Karpas-422 (cell line): ENCODE results near the gene NLGN1. TPM values are rescaled to one million over a fixed set of nuclear protein-coding genes. Genes with fewer than 3 reads are reported as not detected.
A peak's percentile ranks its signal among the peaks of the same experiment; 100 is the strongest.

Source experiments
- DNase-seq: peaks from one replicate; pipeline ENCODE4 v3.0.0-alpha.2; 2015
- H2AFZ ChIP-seq: fragments of 200-600 bp; sonication (generic); 2 replicates; pipeline ENCODE4 v1.6.1; 2014; ENCODE audit warnings: antibody characterized with exemption, low read length, mixed read lengths
- H3K27ac ChIP-seq: fragments of 200-600 bp; sonication (generic); 2 replicates; pipeline ENCODE4 v1.5.1; 2014; ENCODE audit warnings: mild to moderate bottlenecking, low read length, moderate library complexity
- H3K27me3 ChIP-seq: fragments of 200-600 bp; sonication (generic); 2 replicates; pipeline ENCODE4 v1.6.1; 2014; ENCODE audit warnings: low read length, mixed read lengths
- H3K36me3 ChIP-seq: fragments of 200-600 bp; sonication (generic); 2 replicates; pipeline ENCODE4 v1.6.1; 2014; ENCODE audit warnings: low read length, mixed read lengths; ENCODE audit not compliant: insufficient read depth
- H3K4me1 ChIP-seq: fragments of 200-600 bp; sonication (generic); 2 replicates; pipeline ENCODE4 v1.6.1; 2014; ENCODE audit warnings: mild to moderate bottlenecking, low read length, mixed read lengths
- H3K4me2 ChIP-seq: fragments of 200-600 bp; sonication (generic); 2 replicates; pipeline ENCODE4 v1.6.1; 2014; ENCODE audit warnings: low read length, low read depth, mild to moderate bottlenecking; ENCODE audit not compliant: poor library complexity, severe bottlenecking
- H3K4me3 ChIP-seq: fragments of 200-600 bp; sonication (generic); 2 replicates; pipeline ENCODE4 v1.5.1; 2014; ENCODE audit warnings: mild to moderate bottlenecking, antibody characterized with exemption, low read length, mixed read lengths
- H3K79me2 ChIP-seq: fragments of 200-600 bp; sonication (generic); 2 replicates; pipeline ENCODE4 v1.6.1; 2014; ENCODE audit warnings: mild to moderate bottlenecking, low read length, mixed read lengths
- H3K9ac ChIP-seq: fragments of 200-600 bp; sonication (generic); 2 replicates; pipeline ENCODE4 v1.6.0; 2014; ENCODE audit warnings: low read length
- H3K9me2 ChIP-seq: fragments of 200-600 bp; sonication (generic), shearing (Covaris generic); replicated peaks from 2 replicates; pipeline ENCODE4 v1.6.0; 2014; ENCODE audit warnings: mild to moderate bottlenecking, low read length, moderate library complexity; ENCODE audit not compliant: insufficient read depth
- H3K9me3 ChIP-seq: fragments of 300-700, 200-600 bp; sonication (generic); 2 replicates; pipeline ENCODE4 v1.6.1; 2014; ENCODE audit warnings: low read length, mixed read lengths
- H4K20me1 ChIP-seq: fragments of 200-600 bp; sonication (generic); 2 replicates; pipeline ENCODE4 v1.6.1; 2014; ENCODE audit warnings: mild to moderate bottlenecking, antibody characterized with exemption, low read length, low read depth; ENCODE audit not compliant: insufficient read depth
- total RNA-seq: library from RNA; depleted of rRNA; stranded (reverse); fragments of >200 nt; shearing (Covaris generic); gene quantifications from 2 replicates; pipeline ENCODE4 v1.2.3, GENCODE V29; 2014; ENCODE audit warnings: low replicate concordance

NLGN1 gene
- total RNA-seq, 1 experiment from 2014 or later: not detected

- Histone ChIP-seq H3K9ac (no peak overlapping the region), H3K4me3 (no peak overlapping the region), H4K20me1 (no peaks in the 10 kb centered on the region), H2AFZ (no peak overlapping the region), H3K9me2 (no peaks in the 10 kb centered on the region), H3K27ac (no peak overlapping the region), H3K4me1 (no peaks in the 10 kb centered on the region), H3K79me2 (no peaks in the 10 kb centered on the region), H3K36me3 (no peaks in the 10 kb centered on the region), H3K4me2 (no peak overlapping the region), H3K9me3 (no peaks in the 10 kb centered on the region; the same call in 1 of the 2 replicates), H3K27me3 (no peaks in the 10 kb centered on the region)
- no peak for DNase-seq
These were observed 149.5 kb downstream of the NLGN1 start for GRCh38 chr3:173547070-173547469.

GRCh38 chr3:173548261-173548660 lies 150.7 kb downstream of the NLGN1 start:
- H3K4me2 ChIP-seq: no peak overlapping the region

GRCh38 chr3:173552526-173552925 lies 155.0 kb downstream of the NLGN1 start:
- Histone ChIP-seq H3K4me2 (no peak overlapping the region), H3K27ac (no peak overlapping the region), H4K20me1 (no peaks in the 10 kb centered on the region), H3K79me2 (no peaks in the 10 kb centered on the region), H3K27me3 (no peaks in the 10 kb centered on the region), H3K4me1 (no peaks in the 10 kb centered on the region), H2AFZ (no peak overlapping the region), H3K4me3 (no peak overlapping the region), H3K9ac (no peak overlapping the region), H3K36me3 (no peaks in the 10 kb centered on the region), H3K9me3 (no peaks in the 10 kb centered on the region; the same call in 1 of the 2 replicates), H3K9me2 (no peaks in the 10 kb centered on the region)
- no peak for DNase-seq

More at GRCh38 chr3:173548261-173548660, 150.7 kb downstream of the NLGN1 start:
- Histone ChIP-seq H3K4me3 (no peak overlapping the region), H3K9me2 (no peaks in the 10 kb centered on the region), H3K9me3 (no peaks in the 10 kb centered on the region; the same call in 1 of the 2 replicates), H3K36me3 (no peaks in the 10 kb centered on the region), H4K20me1 (no peaks in the 10 kb centered on the region), H2AFZ (no peak overlapping the region), H3K4me1 (no peaks in the 10 kb centered on the region), H3K27me3 (no peaks in the 10 kb centered on the region), H3K9ac (no peak overlapping the region), H3K27ac (no peak overlapping the region), H3K79me2 (no peaks in the 10 kb centered on the region)
- no peak for DNase-seq

DNA sequence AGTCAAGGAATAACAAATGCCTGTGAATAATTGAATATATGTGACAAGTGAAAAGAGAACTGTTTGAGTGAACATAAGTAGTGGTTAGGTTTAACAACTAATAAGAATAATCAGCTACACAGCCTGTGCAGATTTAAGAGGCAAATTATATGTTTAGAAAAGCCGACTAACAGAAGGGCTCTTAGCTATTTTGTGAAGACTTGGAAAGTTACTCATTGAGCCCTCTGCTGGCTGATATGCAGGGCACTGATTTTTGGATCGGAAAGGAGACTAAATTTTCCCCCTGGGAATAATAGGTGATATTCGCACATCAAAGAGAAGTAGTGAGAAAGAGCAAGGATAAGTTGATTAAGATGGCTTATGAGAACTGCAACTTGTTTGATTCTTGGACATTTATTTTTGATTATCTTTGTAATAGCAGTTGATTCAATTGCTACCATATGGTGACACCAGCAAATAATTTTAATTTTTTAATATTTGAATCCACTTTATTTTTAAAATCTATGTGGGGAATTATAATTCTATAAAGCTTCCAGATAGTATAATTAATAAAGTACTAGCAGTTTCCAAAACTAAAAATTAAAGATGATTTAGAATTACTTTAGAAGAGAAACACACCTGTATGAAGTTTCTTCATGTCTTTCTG lies 156.2 kb downstream of the NLGN1 start:
- DNase-seq: peak; percentile 64
- H3K4me2 ChIP-seq: no peak overlapping the region
- H4K20me1 ChIP-seq: no peaks in the 10 kb centered on the region
- H3K79me2 ChIP-seq: no peaks in the 10 kb centered on the region
- H3K9me2 ChIP-seq: no peaks in the 10 kb centered on the region
- H3K9me3 ChIP-seq: no peaks in the 10 kb centered on the region; the same call in 1 of the 2 replicates
- H3K36me3 ChIP-seq: no peaks in the 10 kb centered on the region
- no peak overlapping the region for H3K4me3 ChIP-seq
- H3K4me1 ChIP-seq: no peaks in the 10 kb centered on the region
- H3K27ac ChIP-seq: no peak overlapping the region
- no peaks in the 10 kb centered on the region for H3K27me3 ChIP-seq
- H3K9ac ChIP-seq: no peak overlapping the region
- no peak overlapping the region for H2AFZ ChIP-seq

DNA sequence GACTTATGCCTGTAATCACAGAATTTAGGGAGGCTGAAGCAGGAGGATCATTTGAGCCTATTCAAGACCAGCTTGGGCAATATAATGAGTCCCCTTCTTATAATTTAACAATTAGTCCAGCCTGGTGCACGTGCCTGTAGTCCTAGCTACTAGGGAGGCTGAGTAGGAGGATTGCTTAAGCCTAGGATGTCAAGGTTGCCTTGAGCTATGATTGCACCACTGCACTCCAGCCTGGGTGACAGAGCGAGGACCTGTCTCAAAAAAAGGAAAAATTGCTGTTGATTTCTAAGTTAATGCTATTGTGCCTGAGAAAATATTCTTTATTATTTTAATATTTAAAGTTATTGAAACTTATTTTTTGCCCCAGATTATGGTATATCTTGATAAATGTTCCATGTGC lies 159.0 kb downstream of the NLGN1 start:
- Histone ChIP-seq H3K9ac (no peak overlapping the region), H3K4me3 (no peak overlapping the region), H3K9me2 (no peaks in the 10 kb centered on the region), H3K27ac (no peak overlapping the region), H3K9me3 (0 out of 2 replicates have a peak, but pooled peaks cover 4% of the 10 kb centered on the region), H3K4me2 (no peak overlapping the region), H3K79me2 (no peaks in the 10 kb centered on the region), H2AFZ (no peak overlapping the region), H3K27me3 (no peaks in the 10 kb centered on the region), H3K4me1 (no peaks in the 10 kb centered on the region), H4K20me1 (no peaks in the 10 kb centered on the region), H3K36me3 (no peaks in the 10 kb centered on the region)
- no peak for DNase-seq

DNA sequence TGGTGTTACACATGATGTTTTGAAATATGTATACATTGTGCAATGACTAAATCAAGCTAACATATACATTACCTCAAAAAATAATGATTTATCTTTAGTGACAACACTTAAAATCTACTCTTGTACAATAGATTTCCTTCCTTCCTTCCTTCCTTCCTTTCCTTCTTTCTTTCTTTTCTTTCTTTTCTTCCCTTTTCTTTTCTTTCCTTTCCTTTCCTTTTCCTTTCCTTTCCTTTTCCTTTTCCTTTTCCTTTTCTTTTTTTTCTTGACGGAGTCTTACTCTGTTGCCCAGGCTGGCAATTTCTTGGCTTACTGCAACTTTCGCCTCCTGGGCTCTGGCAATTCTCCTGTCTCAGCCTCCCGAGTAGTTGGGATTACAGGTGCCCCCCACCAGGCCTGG lies 170.5 kb downstream of the NLGN1 start:
- no peak for DNase-seq
- H3K4me1 ChIP-seq: no peaks in the 10 kb centered on the region
- H3K79me2 ChIP-seq: no peaks in the 10 kb centered on the region
- no peak overlapping the region for H3K4me2 ChIP-seq
- H3K9me3 ChIP-seq: peaks cover 7% of the 10 kb centered on the region
- H4K20me1 ChIP-seq: no peaks in the 10 kb centered on the region
- H3K27ac ChIP-seq: no peak overlapping the region
- no peaks in the 10 kb centered on the region for H3K9me2 ChIP-seq
- H3K4me3 ChIP-seq: no peak overlapping the region
- no peak overlapping the region for H3K9ac ChIP-seq
- no peaks in the 10 kb centered on the region for H3K27me3 ChIP-seq
- H3K36me3 ChIP-seq: no peaks in the 10 kb centered on the region
- no peak overlapping the region for H2AFZ ChIP-seq

DNA sequence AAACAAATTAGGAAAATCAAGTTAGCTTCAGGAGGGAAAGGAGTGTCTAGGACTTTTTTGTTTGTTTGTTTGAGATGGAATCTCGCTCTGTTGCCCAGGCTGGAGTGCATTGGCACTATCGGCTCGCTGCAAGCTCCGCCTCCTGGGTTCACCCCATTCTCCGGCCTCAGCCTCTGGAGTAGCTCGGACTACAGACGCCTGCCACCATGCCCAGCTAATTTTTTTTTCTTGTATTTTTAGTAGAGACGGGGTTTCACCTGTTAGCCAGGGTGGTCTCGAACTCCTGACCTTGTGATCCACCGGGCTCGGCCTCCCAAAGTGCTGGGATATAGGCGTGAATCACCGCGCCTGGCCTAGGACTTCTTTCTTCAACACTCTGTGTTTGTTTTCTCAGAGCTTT lies 171.1 kb downstream of the NLGN1 start:
- Histone ChIP-seq H3K4me3 (no peak overlapping the region), H3K27ac (no peak overlapping the region), H3K79me2 (no peaks in the 10 kb centered on the region), H3K9me2 (no peaks in the 10 kb centered on the region), H3K9me3 (peaks cover 7% of the 10 kb centered on the region), H2AFZ (no peak overlapping the region), H3K27me3 (no peaks in the 10 kb centered on the region), H3K4me1 (no peaks in the 10 kb centered on the region), H4K20me1 (no peaks in the 10 kb centered on the region), H3K9ac (no peak overlapping the region), H3K4me2 (no peak overlapping the region), H3K36me3 (no peaks in the 10 kb centered on the region)
- no peak for DNase-seq

GRCh38 chr3:173583496-173583895 lies 186.0 kb downstream of the NLGN1 start:
- Histone ChIP-seq H3K9me2 (no peaks in the 10 kb centered on the region), H3K27me3 (no peaks in the 10 kb centered on the region), H4K20me1 (no peaks in the 10 kb centered on the region), H3K4me2 (no peak overlapping the region), H3K4me3 (no peak overlapping the region), H3K9ac (no peak overlapping the region), H3K9me3 (peaks cover 16% of the 10 kb centered on the region), H2AFZ (no peak overlapping the region), H3K79me2 (no peaks in the 10 kb centered on the region), H3K27ac (no peak overlapping the region), H3K36me3 (no peaks in the 10 kb centered on the region), H3K4me1 (no peaks in the 10 kb centered on the region)
- no peak for DNase-seq
